ENCODE measurements around the gene CACNA2D3.
A peak's percentile ranks its signal among the peaks of the same experiment; 100 is the strongest.

The CACNA2D3 gene

GRCh38 chr3:54866251-54866650 is 743.9 kb downstream of the CACNA2D3 start:
- no peak for DNase-seq

GRCh38 chr3:54870423-54870822 is 748.1 kb downstream of the CACNA2D3 start:
- peak; percentile 44 for DNase-seq

- DNase-seq = no peak
Observed at GRCh38 chr3:54871867-54872266, 749.5 kb downstream of the CACNA2D3 start.

- no peak for DNase-seq
Observed at GRCh38 chr3:54873059-54874010, 751.0 kb downstream of the CACNA2D3 start.

- DNase-seq = no peak
Observed at GRCh38 chr3:54874816-54875556, 752.6 kb downstream of the CACNA2D3 start.

- DNase-seq = no peak
Observed at GRCh38 chr3:54875596-54876268, 753.4 kb downstream of the CACNA2D3 start.

- DNase-seq = no peak
Observed at GRCh38 chr3:54876694-54877093, 754.3 kb downstream of the CACNA2D3 start.

- DNase-seq = no peak
Observed at GRCh38 chr3:54877730-54878129, 755.4 kb downstream of the CACNA2D3 start.

- DNase-seq = no peak
Observed at GRCh38 chr3:54878145-54878544, 755.8 kb downstream of the CACNA2D3 start.

GRCh38 chr3:54882129-54882833 is 759.9 kb downstream of the CACNA2D3 start:
- no peak for DNase-seq

GRCh38 chr3:54888162-54888561 is 765.8 kb downstream of the CACNA2D3 start:
- DNase-seq = no peak

GRCh38 chr3:54888873-54889272 is 766.5 kb downstream of the CACNA2D3 start:
- DNase-seq = no peak

GRCh38 chr3:54889731-54890130 is 767.4 kb downstream of the CACNA2D3 start:
- no peak for DNase-seq

- DNase-seq = no peak
Observed at GRCh38 chr3:54891540-54891897, 769.2 kb downstream of the CACNA2D3 start.

- no peak for DNase-seq
Observed at GRCh38 chr3:54892168-54892567, 769.8 kb downstream of the CACNA2D3 start.

- no peak for DNase-seq
Observed at GRCh38 chr3:54895613-54896012, 773.3 kb downstream of the CACNA2D3 start.

GRCh38 chr3:54897028-54897711 is 774.8 kb downstream of the CACNA2D3 start:
- no peak for DNase-seq

GRCh38 chr3:54899273-54899672 is 776.9 kb downstream of the CACNA2D3 start:
- DNase-seq = no peak

GRCh38 chr3:54900838-54901591 is 778.7 kb downstream of the CACNA2D3 start:
- DNase-seq = no peak

GRCh38 chr3:54901906-54902685 is 779.7 kb downstream of the CACNA2D3 start:
- no peak for DNase-seq
